Ecto neural progenitor cell (in vitro differentiated cells): ENCODE measurements around the gene MRPL50.

Experiments
- DNase-seq: peaks from one replicate; pipeline ENCODE4 v3.0.0-alpha.2; 2018; ENCODE audit warnings: low spot score

MRPL50 gene

DNA sequence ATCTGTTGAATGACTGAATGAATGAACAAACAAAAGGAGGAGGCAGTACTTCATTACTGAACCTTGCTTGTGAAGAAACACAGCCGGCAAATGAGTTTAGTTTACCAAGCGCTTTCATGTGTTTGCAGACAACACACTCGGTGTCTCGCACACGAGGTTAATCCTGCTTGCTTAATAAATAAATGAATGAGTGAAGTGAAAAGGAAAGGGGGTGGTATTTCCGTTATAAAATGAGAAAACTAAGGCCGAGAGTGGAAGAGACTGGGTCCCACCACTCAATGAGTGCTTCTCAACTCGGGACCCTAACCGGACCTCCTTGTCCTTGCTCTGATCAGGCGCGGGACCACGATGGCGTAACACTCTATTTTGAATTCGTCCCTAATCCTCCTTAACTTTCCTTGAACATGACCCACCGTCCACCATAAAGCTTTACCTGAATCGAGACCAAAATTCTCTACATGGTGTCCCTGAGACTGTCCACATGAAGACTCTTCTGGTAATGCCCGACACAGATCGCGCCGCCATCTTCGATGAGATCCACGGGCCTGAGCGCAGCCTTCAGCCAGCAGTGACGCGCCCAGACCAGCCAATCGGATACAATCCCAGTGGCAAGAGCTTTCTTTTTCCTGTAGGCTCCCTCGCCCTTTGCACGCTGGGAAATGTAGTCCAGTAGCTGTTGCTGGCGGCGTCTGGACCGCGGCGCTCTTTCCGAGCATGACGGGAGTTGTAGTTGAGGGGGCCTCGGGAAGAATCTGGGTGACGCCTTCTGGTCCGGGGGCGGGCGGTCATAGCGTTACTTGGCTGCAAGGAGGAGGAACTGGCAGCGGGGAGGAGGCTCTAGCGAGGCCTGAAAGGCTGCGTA lies at the start of gene MRPL50, which contains the start of gene ZNF189:
MRPL50 (minus strand) TSS at position 551 of the 862 bp plus-strand sequence; CDS start at position 525, 26 bp downstream.
ZNF189 (plus strand) TSS at position 784 of the 862 bp plus-strand sequence. CDS start 306 bp downstream, outside the sequence.
- peak; percentile 97 for DNase-seq

DNA sequence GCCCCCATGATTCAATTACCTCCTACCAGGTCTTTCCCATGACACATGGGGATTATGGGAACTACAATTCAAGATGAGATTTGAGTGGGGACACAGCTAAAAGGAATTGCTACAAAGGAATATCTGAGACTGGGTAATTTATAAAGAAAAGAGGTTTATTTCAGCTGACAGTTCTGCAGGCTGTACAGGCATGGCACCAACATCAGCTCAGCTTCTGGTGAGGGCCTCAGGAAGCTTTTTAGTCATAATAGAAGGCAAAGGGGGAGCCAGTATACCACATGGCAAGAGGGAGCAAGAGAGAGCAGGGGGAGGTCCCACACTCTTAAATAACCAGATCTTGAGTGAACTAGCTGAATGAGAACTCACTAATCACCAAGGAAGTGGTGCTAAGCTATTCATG lies 48.3 kb upstream of the MRPL50 start:
- no peak for DNase-seq

- DNase-seq = no peak
Measured at GRCh38 chr9:101445353-101446029, 47.1 kb upstream of the MRPL50 start.

GRCh38 chr9:101443364-101443771 lies 45.0 kb upstream of the MRPL50 start:
- no peak for DNase-seq

GRCh38 chr9:101442736-101443135 lies 44.3 kb upstream of the MRPL50 start:
- DNase-seq = no peak

GRCh38 chr9:101442318-101442717 lies 43.9 kb upstream of the MRPL50 start:
- no peak for DNase-seq

- DNase-seq = no peak
Measured at GRCh38 chr9:101440714-101441230, 42.4 kb upstream of the MRPL50 start.

DNA sequence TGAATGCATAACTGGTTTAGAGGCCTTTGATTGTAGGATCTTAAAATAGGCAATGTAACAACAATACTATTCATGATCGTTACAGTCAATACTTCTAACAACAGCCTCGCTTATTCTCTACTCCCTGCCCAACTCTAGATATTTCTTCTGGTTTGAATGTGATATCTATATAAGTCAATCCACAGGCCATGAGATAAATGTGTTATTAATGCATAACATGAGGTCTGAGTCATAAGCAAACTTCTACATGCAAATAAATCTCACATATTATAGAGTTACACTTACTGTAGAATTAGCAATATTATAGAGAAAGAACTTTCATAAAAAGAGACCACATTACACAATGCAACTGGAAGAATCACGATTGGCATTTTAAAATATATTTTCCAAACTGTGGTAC lies 40.1 kb upstream of the MRPL50 start:
- no peak for DNase-seq

DNA sequence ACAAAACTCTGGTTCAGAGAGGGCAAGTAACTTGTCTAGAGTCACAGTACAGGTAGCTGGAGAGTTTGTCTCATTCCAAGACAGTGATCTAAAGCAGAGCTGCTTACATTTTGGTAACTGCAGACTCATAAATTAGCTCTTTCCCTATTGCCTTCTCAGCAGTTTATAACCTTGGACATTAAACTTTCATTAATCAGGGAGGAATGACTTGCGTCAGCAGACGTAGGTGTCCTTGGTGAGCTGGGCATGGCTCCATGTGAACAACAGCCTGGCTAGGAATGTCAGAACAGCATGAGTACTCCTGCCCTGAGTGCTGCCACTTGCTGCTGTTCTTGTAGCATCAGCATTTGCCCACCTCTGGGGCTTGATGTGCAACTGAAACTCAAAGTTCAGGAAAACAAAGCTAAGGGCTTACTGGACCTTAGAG lies 39.4 kb upstream of the MRPL50 start:
- no peak for DNase-seq

DNA sequence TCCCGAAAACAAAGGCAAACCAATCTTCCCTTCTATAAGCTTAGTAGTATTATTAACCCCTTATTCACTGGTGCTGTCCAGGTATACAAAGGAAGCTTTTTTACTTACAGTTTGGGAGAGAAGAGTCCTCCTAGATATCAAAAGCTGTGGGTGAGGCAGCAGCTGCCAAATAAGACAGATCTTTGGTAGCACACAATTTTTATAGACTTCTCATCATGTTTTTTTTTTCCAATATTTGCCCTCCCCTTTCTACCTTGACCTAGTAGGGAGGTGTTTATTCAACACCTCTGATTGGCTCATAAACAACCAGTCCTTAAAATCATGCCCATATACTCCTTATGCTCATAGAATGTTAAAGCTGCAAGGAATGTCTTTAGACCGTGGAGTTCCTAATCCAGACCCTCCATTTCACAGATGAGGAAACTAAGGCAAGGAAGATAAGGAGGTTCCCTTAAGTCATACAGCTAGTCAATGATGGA lies 37.2 kb upstream of the MRPL50 start, which contains the start of gene ALDOB:
ALDOB (minus strand) TSS at position 174 of the 479 bp plus-strand sequence. CDS start 4,887 bp downstream, outside the sequence.
- DNase-seq = no peak

DNA sequence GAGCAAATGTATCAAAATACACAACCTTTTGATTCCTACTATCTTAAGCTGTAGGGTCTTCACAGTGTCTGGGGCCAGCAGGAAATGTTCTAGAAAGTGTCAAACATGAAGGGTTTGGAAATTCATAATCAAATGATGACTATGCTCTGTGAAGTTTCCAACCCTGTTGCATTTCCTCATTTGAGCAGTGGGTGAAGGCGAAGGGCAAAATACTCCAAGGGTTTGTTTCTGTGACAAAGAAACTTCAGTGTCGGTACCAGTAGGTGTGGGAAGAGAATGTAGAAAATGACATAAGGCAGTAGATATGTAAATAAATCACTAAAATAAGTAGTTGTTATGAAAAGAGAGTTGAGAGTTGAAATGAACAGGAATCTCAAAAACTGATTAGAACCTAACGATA lies 36.6 kb upstream of the MRPL50 start:
- DNase-seq = no peak

GRCh38 chr9:101433229-101433628 lies 34.8 kb upstream of the MRPL50 start:
- no peak for DNase-seq

GRCh38 chr9:101432740-101433139 lies 34.3 kb upstream of the MRPL50 start:
- DNase-seq = no peak

- DNase-seq = no peak
Measured at GRCh38 chr9:101432171-101432570, 33.8 kb upstream of the MRPL50 start.

DNA sequence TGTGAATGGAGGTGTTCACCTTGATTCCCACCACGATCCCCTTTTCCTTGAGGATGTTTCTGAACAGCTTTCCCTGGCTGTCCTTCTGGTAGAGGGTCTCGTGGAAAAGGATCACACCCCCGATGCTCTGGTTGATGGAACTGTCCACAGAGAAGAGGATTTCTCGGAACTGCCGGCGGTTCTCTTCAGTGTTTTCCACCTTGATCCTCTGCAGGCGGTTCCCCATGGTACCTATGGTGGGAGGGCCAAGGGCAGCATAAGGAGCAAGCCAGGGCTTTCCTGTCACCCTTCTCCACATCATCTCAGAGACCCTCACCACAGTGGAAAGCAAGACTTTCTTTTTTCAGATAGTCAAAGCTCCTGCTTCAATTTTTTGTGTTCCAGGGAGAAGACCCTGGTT lies 31.3 kb upstream of the MRPL50 start:
- DNase-seq = no peak

- DNase-seq = no peak
Measured at GRCh38 chr9:101428909-101429308, 30.5 kb upstream of the MRPL50 start.

DNA sequence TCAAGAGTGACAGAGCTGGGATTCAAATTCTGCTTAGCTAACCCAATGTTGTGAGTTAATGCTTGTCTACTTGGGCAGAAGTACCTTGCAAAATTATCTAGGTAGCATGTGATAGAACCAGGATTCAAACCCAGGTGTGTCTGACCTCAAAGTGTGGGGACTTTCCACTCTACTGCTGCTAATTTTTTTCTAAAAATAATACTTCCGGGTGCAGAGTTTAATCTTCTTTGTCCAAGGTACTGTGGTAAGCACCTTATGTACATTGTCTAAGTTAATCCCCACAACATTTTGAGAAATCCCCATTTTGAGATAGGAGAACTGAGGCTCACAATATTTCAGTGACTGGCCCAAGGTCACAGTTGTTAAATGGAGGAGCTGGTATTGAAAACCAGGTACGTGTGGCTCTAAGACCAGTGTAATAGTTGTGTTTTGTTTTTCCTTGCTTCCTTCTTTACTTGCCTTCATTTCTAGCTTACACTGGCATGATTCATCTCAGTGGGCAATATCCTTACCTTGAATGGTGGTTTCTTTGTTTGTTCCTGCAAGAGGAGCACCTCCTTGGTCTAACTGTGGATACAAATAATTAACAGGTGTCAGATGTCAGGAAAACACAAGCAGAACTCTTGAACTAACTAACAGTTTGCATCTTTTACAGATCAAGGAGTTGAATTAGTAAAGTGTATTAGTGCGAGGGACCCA lies 29.7 kb upstream of the MRPL50 start:
- no peak for DNase-seq

DNA sequence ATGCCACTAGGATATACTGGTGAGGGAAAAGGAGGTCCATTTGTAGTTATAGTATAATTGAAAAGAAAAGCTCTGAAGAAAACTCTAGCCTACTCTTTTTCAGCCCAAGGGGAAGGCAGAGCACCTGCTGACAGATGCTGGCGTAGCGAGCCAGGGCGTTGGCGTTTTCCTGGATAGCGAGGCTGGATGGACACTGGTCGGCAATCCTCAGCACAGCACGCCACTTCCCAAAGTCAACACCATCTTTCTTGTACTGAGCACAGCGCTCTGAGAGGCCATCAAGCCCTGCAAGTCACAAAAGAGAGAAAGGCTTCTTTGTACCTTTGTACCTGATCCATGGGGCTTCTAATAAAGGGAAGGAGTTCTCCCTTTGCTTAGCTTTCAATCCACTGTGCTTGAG lies 28.9 kb upstream of the MRPL50 start:
- DNase-seq = no peak

- DNase-seq = no peak
Measured at GRCh38 chr9:101421653-101422065, 23.2 kb upstream of the MRPL50 start.

- no peak for DNase-seq
Measured at GRCh38 chr9:101419863-101420262, 21.4 kb upstream of the MRPL50 start.

- no peak for DNase-seq
Measured at GRCh38 chr9:101418518-101419430, 20.4 kb upstream of the MRPL50 start.
